Activated CD4-positive, alpha-beta T cell treated with anti-CD3 and anti-CD28 coated beads for 48 hours (primary cell): ENCODE results near the gene SLC16A10.
"Not testable (repeated sequence)": the region's sequence is repeated elsewhere in the genome, so short reads cannot be mapped to it uniquely, and the experiment has no call there.

Experiments
- DNase-seq: peaks from one replicate; pipeline ENCODE4 v3.0.0-alpha.2; 2020

The SLC16A10 gene

DNA sequence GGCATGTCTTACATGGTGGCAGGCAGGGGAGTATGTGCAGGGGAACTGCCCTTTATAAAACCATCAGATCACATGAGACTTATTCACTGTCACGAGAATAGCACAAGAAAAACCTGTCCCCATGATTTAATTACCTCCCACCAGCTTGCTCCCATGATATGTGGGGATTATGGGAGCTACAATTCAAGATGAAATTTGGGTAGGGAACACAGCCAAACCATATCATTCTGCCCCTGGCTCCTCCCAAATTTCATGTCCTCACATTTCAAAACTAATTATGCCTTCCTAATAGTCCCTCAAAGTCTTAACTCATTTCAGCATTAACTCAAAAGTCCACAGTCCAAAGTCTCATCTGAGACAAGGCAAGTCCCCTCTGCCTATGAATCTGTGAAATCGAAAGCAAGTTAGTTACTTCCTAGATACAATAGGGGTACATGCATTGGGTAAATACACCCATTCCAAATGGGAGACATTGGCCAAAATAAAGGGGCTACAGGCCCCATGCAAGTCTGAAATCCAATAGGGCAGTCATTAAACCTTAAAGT is 102.4 kb downstream of the SLC16A10 start:
- not testable (repeated sequence) for DNase-seq

DNA sequence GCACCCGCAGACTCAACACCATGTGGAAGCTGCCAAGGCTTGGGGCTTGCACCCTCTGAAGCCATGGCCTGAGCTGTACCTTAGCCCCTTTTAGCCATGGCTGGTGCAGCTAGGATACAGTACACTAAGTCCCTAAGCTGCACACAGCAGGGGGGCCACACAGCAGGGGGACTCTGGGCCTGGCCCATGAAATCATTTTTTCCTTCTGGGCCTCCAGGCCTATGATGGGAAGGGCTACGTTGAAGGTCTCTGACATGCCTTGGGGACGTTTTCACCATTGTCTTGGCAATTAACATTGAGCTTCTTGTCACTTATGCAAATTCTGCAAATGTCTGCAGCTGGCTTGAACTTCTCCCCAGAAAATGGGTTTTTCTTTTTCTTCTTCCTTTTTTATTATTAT is 103.3 kb downstream of the SLC16A10 start:
- no peak for DNase-seq

DNA sequence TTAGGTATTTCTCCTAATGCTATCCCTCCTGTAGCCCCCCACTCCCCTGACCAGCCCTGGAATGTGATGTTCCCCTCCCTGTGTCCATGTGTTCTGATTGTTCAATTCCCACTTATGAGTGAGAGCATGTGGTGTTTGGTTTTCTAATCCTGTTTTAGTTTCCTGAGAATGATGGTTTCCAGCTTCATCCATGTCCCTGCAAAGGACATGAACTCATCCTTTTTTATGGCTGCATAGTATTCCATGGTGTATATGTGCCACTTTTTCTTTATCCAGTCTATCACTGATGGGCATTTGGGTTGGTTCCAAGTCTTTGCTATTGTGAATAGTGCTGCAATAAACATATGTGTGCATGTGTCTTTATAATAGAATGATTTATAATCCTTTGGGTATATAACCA is 103.8 kb downstream of the SLC16A10 start:
- DNase-seq, result not testable (repeated sequence)

DNA sequence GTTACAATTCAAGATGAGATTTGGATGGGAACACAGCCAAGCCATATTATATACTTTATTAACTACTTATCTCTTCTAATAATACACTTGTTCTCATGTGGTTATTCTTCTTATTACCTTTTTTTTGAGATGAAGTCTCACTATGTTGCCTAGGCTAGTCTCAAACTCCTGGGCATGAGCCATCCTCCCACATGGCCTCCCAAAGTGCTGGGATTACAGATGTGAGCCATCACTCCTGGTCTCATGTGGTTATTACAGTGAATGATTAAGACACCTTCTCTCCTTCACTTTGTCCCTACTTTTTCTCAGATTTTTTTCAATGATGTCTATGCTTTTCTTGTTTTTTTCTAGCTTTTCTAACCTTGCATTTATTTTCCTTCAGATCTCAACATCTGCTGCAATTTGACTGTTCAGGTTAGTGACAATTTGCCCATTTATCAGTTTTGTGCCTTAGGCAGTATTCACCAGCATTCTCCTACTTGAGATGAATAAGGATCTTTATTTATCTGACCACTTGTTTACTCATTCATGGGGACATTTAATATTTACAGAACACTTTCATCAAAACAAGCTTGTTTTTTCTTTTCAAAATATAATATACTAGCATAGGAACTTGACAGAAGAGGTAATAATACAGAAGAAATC is 105.7 kb downstream of the SLC16A10 start:
- no peak for DNase-seq

DNA sequence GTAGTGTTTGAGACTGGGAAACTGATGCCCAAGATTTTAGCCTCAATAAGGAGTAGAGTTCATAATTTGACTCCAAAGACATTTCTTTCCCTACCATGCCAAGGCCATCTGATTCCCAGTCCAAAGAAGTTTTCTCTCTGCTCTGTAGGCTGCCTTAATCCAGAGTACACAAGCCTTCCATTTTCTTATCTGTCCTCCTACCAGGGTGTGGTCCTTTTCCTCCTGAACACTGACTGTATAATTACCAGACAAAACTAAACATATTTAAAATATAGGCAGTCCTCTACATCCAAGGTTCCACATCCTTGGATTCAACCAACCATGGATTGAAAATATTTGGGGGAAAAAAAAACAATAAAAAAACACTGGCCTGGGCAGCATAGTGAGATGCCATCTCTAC is 108.4 kb downstream of the SLC16A10 start:
- DNase-seq, result no peak

DNA sequence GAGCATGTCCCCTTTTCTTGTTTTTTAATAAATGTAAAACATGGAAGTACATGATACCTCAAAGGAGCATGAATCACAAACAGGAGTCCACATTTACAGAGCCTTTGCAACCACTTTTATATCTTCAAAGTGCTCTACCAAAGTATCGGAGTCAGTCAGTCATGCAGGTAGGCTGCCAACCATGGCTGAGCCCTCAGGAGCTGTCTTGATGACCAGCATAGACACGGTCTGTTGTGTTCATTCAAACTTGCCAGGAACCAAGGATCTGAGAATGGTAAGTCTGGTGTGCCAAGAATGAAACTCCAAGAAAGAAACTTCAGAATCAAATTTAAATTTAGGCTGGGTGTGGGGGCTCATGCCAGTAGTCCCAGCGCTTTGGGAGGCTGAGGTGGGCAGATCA is 111.5 kb downstream of the SLC16A10 start:
- DNase-seq, result no peak

DNA sequence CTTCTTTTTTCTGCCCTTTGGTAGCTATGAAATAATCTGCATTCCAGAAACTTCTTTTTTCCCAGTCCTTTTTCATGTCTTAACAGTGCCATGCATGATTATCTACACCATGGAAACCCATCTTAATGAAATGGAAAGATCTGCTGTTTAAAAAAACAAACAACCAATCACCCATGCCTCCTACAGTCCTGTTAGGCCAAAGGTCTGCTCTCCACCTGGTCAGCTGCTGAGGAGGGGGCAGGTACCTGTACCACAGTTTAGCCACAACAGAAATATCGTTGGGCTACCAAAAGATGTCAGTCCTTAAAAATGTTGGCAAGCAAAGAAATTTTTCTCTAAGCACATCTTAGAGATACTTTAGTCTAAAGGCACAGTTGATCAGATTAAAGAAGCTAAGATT is 112.6 kb downstream of the SLC16A10 start:
- DNase-seq, result no peak

DNA sequence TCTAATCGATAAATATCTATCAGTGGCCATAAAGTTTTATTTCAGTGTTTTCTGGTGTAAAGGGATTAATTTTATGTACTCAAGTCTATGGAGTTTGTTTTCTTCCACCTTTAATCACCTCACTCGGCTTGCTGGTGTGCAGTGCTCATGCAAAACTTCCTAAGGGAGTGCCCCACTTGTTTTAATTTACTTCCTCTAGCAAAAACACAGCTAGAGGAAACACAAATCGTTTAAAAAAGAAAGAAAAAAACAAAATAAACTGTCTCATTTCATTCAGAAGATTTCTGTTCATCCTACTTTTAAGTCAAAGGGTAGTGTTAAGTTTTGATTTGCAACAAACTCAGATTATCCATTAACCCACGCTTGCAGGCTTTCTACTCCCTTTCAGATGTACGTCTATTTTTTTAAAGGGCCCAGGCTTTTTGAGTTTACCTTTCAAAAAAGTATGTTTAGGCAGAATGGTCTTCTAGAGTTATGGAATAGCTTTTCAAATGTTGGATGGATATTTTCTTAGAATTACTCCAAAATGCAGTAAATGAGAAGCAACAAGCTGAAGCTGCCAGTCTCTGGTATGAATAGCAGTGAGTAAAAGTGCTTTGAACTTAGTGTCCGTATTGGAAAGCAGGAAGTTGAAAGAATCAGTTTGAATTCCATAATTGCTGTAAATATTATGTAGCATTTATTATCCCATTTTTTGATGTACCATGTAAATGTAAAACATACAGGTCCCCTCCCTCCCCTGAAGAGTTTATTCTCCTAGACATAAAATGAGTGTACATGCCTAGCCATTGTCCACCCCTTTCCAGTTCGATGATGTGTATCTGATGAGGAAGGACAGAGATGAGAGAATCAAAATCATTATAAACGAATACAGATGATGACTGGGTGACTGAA is 113.3 kb downstream of the SLC16A10 start:
- DNase-seq, result no peak

DNA sequence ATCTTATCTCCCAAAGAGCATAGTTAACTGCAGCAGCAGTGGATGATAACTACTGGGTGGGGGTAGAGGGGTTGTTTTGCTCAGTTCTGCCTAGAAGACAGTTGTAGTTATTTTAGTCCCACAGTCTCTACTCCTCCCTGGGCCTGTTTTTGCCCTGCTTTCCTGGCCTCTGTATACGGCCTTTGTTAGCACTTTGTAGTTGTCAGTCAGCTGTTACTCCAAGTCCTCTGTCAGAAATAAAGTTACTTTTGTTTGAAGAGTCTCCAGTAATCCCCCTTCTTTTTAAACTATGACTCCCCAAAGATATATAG is 113.9 kb downstream of the SLC16A10 start:
- DNase-seq, result no peak

DNA sequence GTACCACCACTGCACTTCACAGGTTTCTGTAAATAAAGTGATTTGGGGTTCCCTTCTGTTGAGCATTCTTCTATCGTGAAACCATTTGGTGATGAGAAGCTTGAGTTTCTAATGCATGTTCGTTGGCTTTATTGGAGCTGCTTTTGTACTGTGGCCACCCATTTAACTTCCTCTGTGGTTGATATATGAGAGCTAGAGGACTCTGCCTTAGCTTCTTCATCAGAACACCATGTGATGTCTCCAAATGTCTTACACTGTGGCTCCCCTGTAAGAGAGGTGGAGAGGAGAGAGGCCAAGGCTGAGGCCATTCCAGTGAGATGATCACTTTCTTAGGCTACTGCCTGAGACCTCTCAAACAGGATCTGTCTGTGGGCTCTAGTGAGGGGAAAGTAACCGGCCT is 114.5 kb downstream of the SLC16A10 start:
- DNase-seq, result no peak

DNA sequence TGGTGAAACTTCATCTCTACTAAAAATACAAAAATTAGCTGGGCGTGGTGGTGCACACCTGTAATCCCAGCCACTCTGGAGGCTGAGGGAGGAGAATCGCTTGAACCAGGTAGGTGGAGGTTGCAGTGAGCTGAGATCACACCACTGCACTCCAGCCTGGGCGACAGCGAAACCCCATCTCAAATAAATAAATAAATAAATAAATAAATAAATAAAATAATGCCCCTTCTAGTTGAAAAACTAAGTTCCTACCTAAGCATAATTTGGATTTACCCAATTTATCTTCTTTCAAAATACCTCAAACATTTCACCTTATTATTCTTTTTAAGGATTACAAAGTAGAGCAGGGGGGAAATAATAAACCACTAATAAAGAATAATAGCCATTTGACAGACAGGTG is 116.2 kb downstream of the SLC16A10 start:
- DNase-seq, result not testable (repeated sequence)

DNA sequence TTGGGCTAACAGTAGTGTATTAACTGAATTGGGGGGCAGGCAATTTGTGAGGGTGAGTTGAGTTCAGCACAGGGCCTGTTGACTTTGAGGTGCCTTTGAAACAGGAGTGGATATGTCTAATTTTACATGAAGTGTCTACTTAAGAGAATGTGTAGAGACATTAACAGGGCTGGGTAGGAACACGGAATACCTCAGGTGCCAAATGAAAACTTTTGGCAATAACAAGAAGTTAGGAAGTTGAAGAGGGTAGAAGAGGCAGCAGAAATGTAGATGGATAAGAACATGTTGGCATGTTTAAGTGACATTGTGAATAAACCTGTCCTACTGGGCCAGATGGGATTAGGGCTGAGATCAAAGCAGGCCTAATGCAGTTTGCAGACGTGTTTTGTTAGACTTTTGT is 117.0 kb downstream of the SLC16A10 start:
- no peak for DNase-seq

DNA sequence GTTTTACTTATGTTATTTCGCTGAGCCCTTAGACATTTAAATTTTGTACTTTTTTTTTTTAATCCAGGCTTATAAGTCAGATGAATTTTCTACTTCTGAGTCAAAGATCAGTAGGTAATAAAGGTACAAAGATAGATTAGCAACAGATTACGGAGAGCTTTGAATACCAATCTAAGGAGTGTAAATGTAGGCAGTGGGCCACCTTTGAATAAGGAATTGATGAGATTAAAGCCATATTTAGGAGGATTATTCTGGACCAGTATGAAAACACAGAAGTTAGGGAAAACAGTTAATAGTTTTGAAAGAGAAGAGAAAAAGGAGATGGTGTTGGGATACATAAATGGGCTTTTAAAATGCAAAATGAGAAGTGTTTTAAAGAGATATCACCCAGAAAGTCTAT is 117.6 kb downstream of the SLC16A10 start:
- DNase-seq, result no peak

DNA sequence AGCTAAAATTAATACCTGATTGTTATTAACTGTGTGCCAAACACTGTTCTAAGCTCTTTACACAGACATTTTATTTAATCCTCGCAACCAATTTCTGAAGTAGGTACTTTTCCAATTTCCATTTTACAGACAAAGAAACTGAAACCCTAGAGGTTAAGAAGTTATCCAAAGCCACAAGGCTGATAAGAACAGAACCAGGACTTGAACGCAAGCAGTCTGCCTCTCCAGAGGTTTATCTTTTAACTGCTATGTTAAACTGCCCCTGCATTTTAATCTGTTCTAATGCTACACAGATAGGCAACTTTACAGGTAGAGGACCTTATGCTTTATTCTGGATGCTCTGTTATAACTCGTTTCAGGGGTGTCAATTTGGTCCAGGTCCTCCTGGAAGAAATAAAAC is 118.2 kb downstream of the SLC16A10 start:
- no peak for DNase-seq

DNA sequence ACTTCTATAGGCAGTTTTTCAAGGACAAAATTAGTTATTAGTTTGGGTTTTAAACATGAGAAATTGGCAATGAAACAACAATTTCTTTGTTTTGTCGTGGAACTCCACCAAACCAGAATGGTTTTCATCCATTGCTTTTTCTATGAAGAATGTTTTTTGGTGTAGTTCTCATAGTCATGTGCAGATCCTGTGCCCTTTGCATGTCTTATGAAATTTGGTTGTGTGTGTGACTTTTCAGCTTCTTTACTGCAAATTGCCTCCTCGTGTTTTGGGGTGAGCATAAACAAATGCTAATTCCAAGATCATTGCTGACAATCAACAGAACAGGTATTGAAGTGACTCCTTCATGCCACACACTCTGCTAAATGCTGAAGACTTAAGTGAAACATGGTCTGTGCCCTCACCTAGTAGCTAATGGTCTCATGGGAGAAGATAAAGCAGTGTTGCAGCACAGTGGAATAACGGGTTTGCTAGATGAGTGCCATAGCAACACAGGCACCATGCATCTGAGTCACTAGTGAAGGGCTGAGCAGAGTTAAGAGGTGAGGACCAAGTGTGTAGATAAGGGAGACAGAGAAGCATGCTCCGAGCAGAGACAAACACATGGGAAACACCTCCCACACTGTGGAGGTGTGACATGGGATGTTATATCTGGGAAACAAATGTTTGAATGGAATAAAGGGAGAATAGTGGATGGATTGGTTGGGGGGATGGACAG is 120.0 kb downstream of the SLC16A10 start:
- DNase-seq, result no peak

DNA sequence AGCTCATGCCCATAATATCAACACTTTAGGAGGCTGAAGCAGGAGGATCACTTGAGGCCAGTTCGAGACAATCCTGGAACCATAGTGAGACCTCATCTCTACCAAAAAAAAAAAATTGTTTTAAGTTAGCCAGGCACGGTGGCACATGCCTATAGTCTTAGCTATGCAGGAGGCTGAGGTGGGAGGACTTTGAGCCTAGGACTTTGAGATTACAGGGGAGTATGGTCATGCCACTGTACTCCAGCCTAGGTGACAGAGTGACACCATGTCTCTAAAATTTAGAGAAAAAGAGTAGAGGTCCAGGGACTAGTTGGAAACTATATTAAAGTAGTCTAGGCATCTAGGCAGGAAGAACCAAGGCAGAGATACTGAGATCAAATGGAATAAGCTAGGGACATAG is 121.6 kb downstream of the SLC16A10 start:
- no peak for DNase-seq

DNA sequence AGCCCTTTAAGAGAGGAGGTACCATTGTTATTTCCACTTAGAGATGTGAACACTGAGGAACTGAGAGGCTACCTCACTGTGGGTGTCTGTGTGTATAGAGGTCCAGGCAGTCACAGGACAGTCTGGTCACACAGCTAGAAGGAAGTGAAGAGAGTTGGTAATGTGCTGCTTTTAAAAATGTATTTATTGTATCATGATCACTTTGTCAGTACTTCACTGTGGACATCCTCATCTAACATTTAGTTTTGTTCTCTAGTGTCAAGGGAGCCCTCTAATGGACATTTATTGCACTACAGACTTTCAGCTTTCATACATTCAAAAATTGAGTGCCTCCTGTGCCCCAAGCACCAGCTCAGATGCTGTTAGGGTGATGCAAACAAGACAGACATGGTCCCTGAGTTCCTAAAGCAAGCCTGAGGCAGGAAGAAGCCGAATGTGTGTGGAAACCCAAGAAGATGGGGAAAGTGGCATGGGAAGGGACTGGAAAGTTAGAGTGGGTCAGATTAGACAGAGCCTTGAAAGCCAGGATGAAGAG is 123.0 kb downstream of the SLC16A10 start:
- peak; percentile 15 for DNase-seq

DNA sequence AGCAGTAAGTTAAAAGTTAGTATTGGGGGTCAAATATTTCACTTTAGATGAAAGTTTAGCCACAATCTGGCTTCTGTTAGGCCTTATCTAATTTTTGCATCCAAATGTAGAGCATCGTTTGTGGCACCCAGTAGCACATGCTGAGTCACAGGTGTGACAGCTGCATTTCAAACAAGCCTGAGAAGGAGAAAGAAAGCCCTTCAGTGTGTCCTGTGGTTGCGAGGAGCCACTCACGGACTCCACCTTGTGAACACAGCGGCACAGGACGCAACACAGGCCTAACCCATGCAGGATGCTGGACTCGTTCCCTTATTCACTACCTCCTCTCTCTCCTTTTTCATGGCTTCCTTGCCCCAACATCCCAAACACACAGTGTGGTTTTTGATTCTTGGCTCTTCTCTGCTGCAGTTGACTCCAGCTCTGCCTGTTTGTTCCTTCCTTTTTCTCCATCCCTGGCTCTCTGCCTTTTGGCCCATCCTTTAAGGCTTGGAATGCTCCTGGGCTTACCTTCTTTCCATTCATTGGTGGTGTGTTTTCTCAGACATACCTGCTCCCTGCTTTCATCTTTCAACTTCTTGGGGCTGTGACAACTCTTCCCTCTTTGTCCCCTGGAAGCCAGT is 124.2 kb downstream of the SLC16A10 start:
- no peak for DNase-seq

DNA sequence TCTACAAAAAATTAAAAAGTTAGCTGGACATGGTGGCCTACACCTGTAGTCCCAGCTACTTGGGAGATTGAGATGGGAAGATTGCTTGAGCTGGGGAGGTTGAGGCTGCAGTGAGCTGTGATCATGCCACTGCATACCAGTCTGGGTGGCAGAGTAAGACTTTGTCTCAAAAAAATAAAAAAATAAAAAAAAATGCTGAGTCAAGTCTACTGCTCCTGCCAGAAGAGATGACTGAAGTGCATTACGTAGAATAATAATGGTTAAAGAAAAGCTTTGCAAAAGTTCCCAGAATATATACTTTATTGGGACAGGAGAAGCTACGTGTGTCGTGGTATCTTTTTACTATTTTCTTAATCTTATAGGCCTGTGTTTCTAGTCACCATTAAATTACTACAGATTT is 125.3 kb downstream of the SLC16A10 start:
- no peak for DNase-seq

DNA sequence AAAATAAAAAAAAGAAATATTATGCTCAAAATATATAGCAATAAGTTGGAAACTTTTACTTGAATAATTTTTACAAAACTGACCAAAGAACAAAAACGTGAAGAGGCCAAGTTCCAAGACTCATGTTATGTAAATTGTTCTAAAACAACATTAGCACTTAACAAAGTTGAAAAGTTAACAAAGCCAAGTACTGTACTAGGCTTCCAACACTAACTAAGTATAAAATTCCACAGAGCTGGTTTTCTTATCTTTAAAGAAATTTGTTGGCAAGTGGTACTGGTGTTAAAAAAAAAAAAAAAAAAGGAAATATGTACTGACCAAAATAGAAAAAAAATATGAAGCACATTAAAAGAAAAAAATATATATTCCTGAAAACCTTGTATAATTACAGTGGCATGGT is 127.8 kb downstream of the SLC16A10 start:
- no peak for DNase-seq

DNA sequence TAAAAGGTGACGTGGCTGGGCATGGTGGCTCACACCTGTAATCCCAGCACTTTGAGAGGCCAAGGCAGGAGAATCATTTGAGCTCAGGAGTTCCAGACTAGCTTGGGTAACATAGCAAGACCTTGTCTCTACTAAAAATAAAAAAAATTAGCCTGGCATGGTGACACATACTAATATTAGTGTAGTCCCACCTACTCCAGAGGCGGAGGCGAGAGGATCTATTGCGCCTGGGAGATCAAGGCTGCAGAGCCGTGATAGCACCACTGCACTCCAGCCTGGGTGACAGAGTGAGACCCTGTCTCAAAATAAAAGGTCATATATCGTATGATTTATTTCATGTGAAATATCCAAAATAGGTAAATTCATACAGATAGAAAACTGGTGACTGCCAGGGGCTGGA is 132.5 kb downstream of the SLC16A10 start:
- DNase-seq, result no peak

DNA sequence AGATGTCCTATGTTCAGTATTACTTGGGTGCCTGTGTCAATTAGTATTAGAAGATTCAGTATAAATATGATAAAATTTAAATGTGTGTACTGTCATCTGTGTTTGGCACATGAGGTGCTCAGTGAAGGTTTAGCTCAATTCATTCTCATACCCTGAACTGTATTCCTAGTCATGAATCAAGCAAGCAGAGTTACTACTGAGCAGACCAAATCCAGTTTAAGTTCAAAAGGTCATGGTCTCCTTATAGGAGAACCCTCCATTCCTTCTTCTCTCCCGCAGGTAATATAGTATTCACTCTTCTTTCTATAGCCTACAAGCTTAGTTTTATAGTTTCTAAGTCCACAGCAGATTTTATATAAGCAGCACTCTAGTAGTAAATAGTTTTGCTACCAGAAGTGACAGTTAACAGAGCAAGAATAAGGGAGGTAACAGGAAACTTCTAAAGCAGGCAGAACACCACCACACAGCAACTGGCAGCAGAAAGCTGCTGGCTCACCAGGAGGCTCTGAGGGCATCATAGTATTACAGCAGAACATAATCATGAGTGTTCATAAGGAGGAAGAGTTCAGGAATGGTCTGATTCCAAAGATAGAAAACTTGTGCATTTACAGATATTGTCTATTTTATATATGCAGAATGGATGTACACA is 133.2 kb downstream of the SLC16A10 start:
- DNase-seq, result no peak

DNA sequence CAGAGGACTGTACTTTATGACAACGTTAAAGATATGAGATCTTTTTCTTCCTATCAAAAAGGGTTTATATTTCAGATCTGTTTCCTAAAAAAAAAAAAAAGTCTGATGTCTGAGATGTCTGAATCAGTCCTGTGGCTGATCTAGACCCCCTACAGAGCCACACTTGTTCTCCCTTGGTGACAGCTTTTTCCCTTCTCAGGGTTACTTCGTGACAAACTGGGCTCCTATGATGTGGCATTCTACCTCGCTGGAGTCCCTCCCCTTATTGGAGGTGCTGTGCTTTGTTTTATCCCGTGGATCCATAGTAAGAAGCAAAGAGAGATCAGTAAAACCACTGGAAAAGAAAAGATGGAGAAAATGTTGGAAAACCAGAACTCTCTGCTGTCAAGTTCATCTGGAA is 134.5 kb downstream of the SLC16A10 start:
- DNase-seq, result no peak
